ENCODE results near the gene SSC5D.

Gene SSC5D

GRCh38 chr19:55504252-55504603, 16.0 kb downstream of the SSC5D start:
- no peak for ATAC-seq
- TF ChIP-seq TOX (CRISPR knock-in tag; IDR thresholded peaks at IDR 0.05; ENCODE audit: borderline replicate concordance) (no peak), ARNTL (CRISPR knock-in tag; IDR thresholded peaks at IDR 0.05; ENCODE audit: borderline replicate concordance, low read depth) (no peak), BACH2 (CRISPR knock-in tag; IDR thresholded peaks at IDR 0.05; ENCODE audit: borderline replicate concordance) (no peak), ZFP30 (CRISPR knock-in tag; IDR thresholded peaks at IDR 0.05) (no peak), ZC3H10 (CRISPR knock-in tag; IDR thresholded peaks at IDR 0.05) (no peak), CREB5 (CRISPR knock-in tag; IDR thresholded peaks at IDR 0.05; ENCODE audit: low read depth) (no peak), ZNF8 (CRISPR knock-in tag; IDR thresholded peaks at IDR 0.05) (no peak), PPARA (CRISPR knock-in tag; IDR thresholded peaks at IDR 0.05; ENCODE audit: borderline replicate concordance) (no peak), ZNF565 (CRISPR knock-in tag; conservative IDR thresholded peaks at IDR 0.05; ENCODE audit: low read depth) (no peak), POU6F1 (CRISPR knock-in tag; IDR thresholded peaks at IDR 0.05; ENCODE audit: borderline replicate concordance, low read depth) (no peak), TSHZ2 (CRISPR knock-in tag; IDR thresholded peaks at IDR 0.05) (no peak), ISL1 (CRISPR knock-in tag; IDR thresholded peaks at IDR 0.05) (no peak), GLIS3 (CRISPR knock-in tag; IDR thresholded peaks at IDR 0.05) (no peak), RARB (CRISPR knock-in tag; IDR thresholded peaks at IDR 0.05) (no peak)

GRCh38 chr19:55504981-55505380, 16.7 kb downstream of the SSC5D start:
- ATAC-seq = no peak
- TF ChIP-seq PPARA (CRISPR knock-in tag; IDR thresholded peaks at IDR 0.05; ENCODE audit: borderline replicate concordance) (no peak), ESRRG (CRISPR knock-in tag; IDR thresholded peaks at IDR 0.05) (no peak), CSDC2 (CRISPR knock-in tag; IDR thresholded peaks at IDR 0.05) (no peak), GLIS3 (CRISPR knock-in tag; IDR thresholded peaks at IDR 0.05) (no peak), PATZ1 (CRISPR knock-in tag; IDR thresholded peaks at IDR 0.05; ENCODE audit: borderline replicate concordance) (no peak), BACH2 (CRISPR knock-in tag; IDR thresholded peaks at IDR 0.05; ENCODE audit: borderline replicate concordance) (no peak), CREB5 (CRISPR knock-in tag; IDR thresholded peaks at IDR 0.05; ENCODE audit: low read depth) (no peak), TOX (CRISPR knock-in tag; IDR thresholded peaks at IDR 0.05; ENCODE audit: borderline replicate concordance) (no peak), TSHZ2 (CRISPR knock-in tag; IDR thresholded peaks at IDR 0.05) (no peak), ZC3H10 (CRISPR knock-in tag; IDR thresholded peaks at IDR 0.05) (no peak), ZFP30 (CRISPR knock-in tag; IDR thresholded peaks at IDR 0.05) (no peak), SNAI2 (CRISPR knock-in tag; IDR thresholded peaks at IDR 0.05) (no peak), TCF4 (CRISPR knock-in tag; IDR thresholded peaks at IDR 0.05; ENCODE audit: borderline replicate concordance) (no peak), ISL1 (CRISPR knock-in tag; IDR thresholded peaks at IDR 0.05) (no peak), OSR1 (CRISPR knock-in tag; IDR thresholded peaks at IDR 0.05) (no peak), CSRNP3 (CRISPR knock-in tag; IDR thresholded peaks at IDR 0.05) (no peak), ZNF70 (CRISPR knock-in tag; IDR thresholded peaks at IDR 0.05) (no peak)

All from SK-N-SH treated with all-trans-retinoic acid at 6 μM for 48 hours (cell line).